Neutrophil (primary cell): ENCODE data around the gene SMARCA2.

ENCODE experiments used
- H3K27ac ChIP-seq: fragments of 200-600 bp; sonication (generic); 2 replicates; pipeline ENCODE4 v1.5.1; 2016; ENCODE audit warnings: mild to moderate bottlenecking, moderate library complexity
- H3K27me3 ChIP-seq: fragments of 200-600 bp; sonication (generic); 2 replicates; pipeline ENCODE4 v1.6.0; 2016; ENCODE audit warnings: mild to moderate bottlenecking
- H3K36me3 ChIP-seq: fragments of 200-600 bp; sonication (generic); 2 replicates; pipeline ENCODE4 v1.5.1; 2017
- H3K4me1 ChIP-seq, 2 experiments: fragments of 200-600 bp in 1 of 2; sonication (generic) in 1 of 2; 1 replicate in 1 of 2; 2 replicates in 1 of 2; pipeline versions ENCODE4 v1.5.1 to v1.6.1; 2013 to 2016; ENCODE audit warnings: low read depth in 1 of 2, low read length in 1 of 2, mild to moderate bottlenecking in 1 of 2, moderate library complexity in 1 of 2; ENCODE audit not compliant: control insufficient read depth in 1 of 2, insufficient read depth in 1 of 2
- H3K4me3 ChIP-seq, 2 experiments: fragments of 200-600 bp in 1 of 2; sonication (generic) in 1 of 2; 1 replicate in 1 of 2; 2 replicates in 1 of 2; pipeline ENCODE4 v1.5.1; 2013 to 2016; ENCODE audit warnings: low read depth in 1 of 2, low read length in 1 of 2, mild to moderate bottlenecking in 1 of 2, moderate library complexity in 1 of 2
- H3K9me3 ChIP-seq: fragments of 200-600 bp; sonication (generic); 2 replicates; pipeline ENCODE4 v1.5.1; 2016
- CTCF ChIP-seq: fragments of 200-600 bp; sonication (generic); IDR thresholded peaks from 2 replicates; pipeline ENCODE4 v1.5.1; 2016; ENCODE audit warnings: antibody characterized with exemption

Gene SMARCA2

GRCh38 chr9:2166203-2166602 is 151.1 kb downstream of the SMARCA2 start:
- Histone ChIP-seq H3K27me3 (no peaks in the 10 kb centered on the region), H3K4me3 (no peak overlapping the region), H3K9me3 (no peaks in the 10 kb centered on the region), H3K4me1 (peaks cover 10 to 16% of the 10 kb centered on the region in 2 experiments), H3K27ac (no peak overlapping the region), H3K36me3 (peaks cover 34% of the 10 kb centered on the region)
- no peak for TF ChIP-seq CTCF

GRCh38 chr9:2169035-2169434 is 153.9 kb downstream of the SMARCA2 start:
- TF ChIP-seq CTCF = no peak
- no peak overlapping the region for H3K4me3 ChIP-seq
- no peaks in the 10 kb centered on the region for H3K4me1 ChIP-seq
- H3K9me3 ChIP-seq = no peaks in the 10 kb centered on the region
- no peaks in the 10 kb centered on the region for H3K27me3 ChIP-seq
- no peak overlapping the region for H3K27ac ChIP-seq
- H3K36me3 ChIP-seq = peaks cover 47% of the 10 kb centered on the region

GRCh38 chr9:2170722-2171121 is 155.6 kb downstream of the SMARCA2 start:
- no peak for TF ChIP-seq CTCF

GRCh38 chr9:2173170-2173569 is 158.0 kb downstream of the SMARCA2 start:
- no peak for TF ChIP-seq CTCF
- Histone ChIP-seq H3K9me3 (no peaks in the 10 kb centered on the region), H3K27me3 (no peaks in the 10 kb centered on the region), H3K36me3 (peaks cover 38% of the 10 kb centered on the region), H3K27ac (no peak overlapping the region), H3K4me3 (no peak overlapping the region), H3K4me1 (peaks cover 0 to 3% of the 10 kb centered on the region in 2 experiments)

More at GRCh38 chr9:2170722-2171121, 155.6 kb downstream of the SMARCA2 start:
- peaks cover 0 to 3% of the 10 kb centered on the region in 2 experiments for H3K4me1 ChIP-seq
- H3K27me3 ChIP-seq = no peaks in the 10 kb centered on the region
- no peak overlapping the region for H3K4me3 ChIP-seq
- H3K27ac ChIP-seq = no peak overlapping the region
- H3K9me3 ChIP-seq = no peaks in the 10 kb centered on the region
- peaks cover 47% of the 10 kb centered on the region for H3K36me3 ChIP-seq

- Histone ChIP-seq H3K4me1 (peaks cover 0 to 3% of the 10 kb centered on the region in 2 experiments), H3K27me3 (no peaks in the 10 kb centered on the region), H3K9me3 (no peaks in the 10 kb centered on the region), H3K27ac (no peak overlapping the region), H3K36me3 (peaks cover 36% of the 10 kb centered on the region), H3K4me3 (no peak overlapping the region)
- TF ChIP-seq CTCF = no peak
Measured at GRCh38 chr9:2173861-2174260, 158.7 kb downstream of the SMARCA2 start.

- H3K9me3 ChIP-seq = no peaks in the 10 kb centered on the region
- no peak overlapping the region for H3K4me3 ChIP-seq
- peaks cover 0 to 3% of the 10 kb centered on the region in 2 experiments for H3K4me1 ChIP-seq
- H3K36me3 ChIP-seq = peaks cover 35% of the 10 kb centered on the region
- TF ChIP-seq CTCF = no peak
- H3K27ac ChIP-seq = no peak overlapping the region
- H3K27me3 ChIP-seq = no peaks in the 10 kb centered on the region
Measured at GRCh38 chr9:2174306-2174705, 159.2 kb downstream of the SMARCA2 start.
